ENCODE measurements around the gene GRM7.
A peak's percentile ranks its signal among the peaks of the same experiment; 100 is the strongest.

The GRM7 gene

DNA sequence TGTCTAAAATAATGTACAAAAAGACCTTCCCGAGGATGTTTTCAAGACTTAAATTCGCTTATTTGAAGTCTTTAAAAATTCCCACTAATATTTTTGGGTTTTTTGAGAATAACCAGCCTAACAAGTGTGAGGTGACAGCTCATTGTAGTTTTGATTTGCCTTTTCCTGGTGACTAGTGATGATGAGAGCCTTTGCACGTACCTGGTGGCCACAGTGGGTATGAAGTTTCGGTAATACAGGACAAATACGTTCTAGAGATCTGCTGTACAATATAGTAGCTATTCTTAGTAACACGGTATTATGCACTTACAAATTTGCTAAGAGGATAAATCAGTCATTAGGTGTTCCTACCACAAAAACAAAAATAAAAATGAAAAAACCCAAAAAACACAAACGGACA, 124.9 kb downstream of the GRM7 start:
- DNase-seq: no peak

DNA sequence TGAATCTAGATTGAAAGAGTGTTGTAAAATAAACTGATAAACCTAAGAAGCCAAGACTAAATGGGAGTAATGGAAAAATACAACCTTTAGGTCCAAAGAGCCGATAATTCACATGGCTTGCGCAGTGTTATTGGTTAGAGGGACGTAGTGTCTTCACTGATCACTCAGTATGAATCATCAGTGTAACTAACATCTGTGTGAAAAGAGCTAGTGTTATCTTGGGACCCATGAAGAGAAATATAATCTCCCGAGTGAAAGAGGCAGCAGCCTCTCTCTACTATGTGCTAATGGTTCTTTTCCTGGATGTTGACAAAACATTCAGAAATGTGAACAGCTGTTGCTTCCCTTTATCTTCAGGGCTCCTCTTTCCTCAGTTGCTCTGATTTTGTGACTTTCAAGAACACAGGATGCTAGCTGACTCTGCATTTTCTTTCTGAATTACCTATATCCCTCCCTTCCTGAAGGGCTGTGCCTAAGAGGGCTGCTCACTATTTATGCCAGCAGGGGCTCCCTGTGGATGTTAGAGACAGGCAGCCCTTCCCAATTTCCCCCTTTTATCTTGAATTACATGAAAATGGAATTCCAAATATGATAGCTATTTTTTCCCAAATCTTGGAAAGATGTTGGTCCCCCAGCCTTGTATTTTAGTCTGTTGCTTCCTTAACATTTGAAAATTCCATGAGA, 128.8 kb downstream of the GRM7 start:
- no peak for DNase-seq

DNA sequence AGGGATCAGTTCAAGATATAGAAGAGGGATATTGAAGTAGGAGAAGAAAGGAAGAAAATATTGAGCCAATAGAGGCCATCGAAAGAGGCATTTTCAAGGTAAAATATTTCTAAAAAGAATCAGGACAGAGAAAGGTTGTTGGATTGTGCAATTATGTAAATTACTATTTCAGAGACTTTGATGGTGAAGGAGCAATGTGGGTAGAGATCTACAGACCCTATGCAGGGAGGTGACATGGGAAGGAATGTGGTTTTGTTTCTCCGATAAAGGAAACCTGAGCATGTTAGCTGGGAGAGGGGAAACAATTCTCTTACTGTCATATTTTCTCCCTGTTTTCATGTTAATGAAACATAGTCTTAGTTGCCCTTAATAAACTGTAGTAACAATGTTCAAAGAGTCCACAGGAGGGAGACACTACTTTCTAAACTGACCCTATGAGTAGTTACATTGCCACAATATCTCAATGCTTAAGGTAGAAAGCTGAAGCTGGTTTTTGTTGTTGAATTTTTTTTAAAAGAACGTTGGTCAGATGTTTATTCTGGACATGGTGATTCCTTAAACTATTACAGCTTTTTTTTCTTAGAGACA, 133.3 kb downstream of the GRM7 start:
- DNase-seq: no peak

DNA sequence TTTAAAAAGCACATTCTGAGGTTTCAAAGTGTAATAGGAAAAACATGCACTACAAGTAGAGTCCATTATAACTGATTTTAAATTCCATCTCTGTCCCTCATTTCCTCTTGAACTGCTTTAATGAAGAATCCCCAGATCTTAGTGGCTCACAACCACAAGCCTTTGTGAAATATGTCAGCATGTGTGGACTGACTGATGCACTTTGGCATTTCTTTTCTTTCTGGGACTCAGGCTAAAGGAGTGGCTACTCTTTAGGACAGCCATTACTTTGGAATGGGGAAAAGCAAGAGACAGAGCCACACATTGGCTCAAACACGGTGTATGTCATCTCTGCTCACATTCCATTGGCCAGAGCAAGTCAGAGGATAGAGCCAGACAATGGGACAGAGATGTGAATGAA, 139.6 kb downstream of the GRM7 start:
- no peak for DNase-seq

DNA sequence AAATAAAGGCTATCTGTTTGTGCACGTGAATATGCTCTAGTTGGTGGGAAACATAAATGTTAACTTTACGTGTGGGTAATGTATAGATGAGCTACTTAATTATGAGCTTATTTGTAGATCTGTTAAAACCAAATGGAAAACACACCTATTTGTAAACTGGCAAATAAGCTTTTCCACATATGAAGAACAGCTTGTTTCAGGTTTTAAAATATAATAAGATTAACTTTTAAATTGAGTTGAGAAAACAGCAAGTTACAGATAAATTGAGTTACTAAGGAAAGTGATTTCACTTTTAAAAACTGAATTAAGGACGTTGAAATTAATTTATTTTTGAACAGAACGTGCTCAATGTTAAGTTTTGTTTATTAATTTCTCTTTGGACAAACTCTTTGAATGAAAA, 140.5 kb downstream of the GRM7 start:
- no peak for DNase-seq

DNA sequence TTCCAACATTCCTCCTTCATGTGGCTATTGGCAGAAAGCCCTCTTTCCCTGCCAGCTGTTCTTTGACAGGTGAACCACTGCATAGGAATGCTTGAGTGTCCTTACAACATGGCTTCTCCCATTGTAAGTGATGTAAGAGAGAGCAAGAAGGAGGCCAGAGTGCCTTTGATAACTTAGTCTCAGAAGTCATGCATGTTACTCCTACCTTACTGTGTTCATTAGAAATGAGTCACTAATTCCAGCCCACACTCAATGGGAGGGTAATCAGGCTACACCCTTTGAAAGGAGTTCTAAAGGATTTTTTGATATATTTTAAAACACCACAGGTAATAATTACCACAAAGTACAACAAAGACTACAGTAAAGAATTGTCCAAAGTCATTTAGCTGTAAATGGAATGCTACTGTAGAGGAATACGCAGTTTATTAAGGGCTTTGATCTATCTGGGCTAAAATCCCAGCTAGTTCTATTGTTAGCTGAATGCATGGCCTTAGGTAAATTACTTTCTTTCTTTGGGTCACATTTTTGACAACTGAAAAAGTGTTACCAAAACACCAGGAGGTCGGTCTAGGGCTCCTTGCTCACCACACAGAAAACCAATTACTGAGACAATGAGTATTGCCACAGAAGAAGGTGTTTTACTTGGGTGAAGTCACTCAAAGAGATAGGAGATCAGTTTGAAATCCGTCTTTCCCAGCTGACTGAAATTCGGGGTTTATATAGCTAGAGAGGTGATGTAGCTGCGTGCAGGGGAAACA, 154.9 kb downstream of the GRM7 start:
- no peak for DNase-seq

DNA sequence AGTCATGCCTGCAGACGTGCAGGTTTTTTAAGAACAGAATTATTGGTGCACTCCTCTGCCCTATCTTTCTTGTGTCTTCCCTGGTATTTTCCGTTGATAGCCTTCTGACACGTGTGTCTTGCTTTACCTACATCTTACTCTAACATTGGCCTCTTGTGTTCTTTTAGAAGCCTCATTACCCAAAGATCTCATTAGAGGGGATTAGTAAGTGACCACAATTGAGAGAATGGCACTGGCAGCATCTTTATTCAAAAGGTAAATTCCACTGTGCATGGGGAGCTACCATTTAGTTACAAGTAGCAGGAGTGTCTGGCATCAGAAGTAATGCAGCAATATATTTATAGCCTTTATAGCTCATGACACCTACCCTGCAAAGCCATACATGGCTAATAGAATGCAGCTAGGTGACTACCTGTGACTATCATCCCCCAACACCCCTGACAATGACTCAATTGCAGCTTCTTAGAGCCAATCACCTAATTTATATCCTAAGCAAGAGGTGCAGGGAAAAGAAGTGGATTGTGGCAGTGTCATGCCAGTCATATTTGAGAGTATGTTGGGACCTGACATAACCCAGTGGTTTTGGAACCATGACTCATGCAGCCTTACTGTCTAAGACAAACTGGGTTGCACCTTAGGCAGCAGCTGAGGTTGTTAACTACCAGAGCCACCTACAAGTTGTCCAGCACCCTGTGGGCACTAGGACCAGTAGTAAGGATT, 164.8 kb downstream of the GRM7 start:
- DNase-seq: no peak

DNA sequence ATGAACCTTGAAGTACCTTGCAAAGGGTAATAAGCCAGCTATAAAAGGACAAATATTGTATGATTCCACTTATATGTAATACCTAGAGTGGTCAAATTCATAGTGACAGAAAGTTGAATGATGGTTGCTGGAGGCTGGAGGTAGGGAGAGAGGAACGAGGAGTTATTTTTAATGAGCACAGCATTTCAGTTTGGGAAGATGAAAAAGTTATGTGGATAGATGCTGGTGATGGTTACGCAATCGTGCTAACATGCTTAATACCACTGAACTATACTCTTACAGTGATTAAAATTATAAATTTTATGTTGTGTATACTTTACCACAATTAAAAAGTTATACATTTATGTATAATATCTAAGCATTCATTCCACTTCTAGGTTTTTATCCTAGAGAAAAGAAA, 168.6 kb downstream of the GRM7 start:
- no peak for DNase-seq

DNA sequence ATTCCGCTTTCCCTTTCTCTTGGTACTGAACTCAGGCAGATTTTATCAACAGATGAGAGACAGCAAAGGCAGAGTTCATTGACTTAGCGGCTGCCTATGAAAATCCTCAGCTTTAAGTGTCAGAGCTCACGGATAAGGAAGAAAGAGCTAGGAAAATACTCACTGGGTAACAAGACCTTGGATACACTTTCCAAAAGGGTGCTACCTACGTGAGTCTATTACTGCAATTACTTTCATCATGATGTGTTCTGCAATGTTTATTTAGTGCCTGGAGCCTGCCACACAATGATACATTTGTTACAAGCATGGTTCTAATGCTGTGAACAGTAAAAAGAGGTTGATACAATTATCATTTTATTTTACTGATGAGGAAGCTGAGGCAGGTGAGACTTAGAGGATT, 177.5 kb downstream of the GRM7 start:
- no peak for DNase-seq

DNA sequence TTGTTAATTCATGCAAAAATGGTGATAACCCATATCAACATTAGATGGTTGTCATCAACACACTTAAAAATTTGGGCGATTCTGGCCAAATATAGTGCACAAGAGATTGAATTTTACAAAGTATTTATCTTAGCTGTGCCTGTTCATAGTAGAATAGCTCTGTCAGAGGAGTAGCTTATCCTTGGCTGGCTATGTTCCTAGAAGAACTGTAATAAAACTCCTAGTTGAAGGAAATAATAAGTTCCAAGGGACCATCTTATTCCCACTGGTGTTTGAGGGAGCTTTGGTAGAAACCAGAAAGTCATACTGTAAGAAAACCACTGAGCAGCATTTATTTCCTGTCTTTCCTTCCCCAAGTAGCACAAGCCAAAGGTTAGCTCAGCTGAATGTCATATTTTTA, 201.8 kb downstream of the GRM7 start:
- DNase-seq: no peak

DNA sequence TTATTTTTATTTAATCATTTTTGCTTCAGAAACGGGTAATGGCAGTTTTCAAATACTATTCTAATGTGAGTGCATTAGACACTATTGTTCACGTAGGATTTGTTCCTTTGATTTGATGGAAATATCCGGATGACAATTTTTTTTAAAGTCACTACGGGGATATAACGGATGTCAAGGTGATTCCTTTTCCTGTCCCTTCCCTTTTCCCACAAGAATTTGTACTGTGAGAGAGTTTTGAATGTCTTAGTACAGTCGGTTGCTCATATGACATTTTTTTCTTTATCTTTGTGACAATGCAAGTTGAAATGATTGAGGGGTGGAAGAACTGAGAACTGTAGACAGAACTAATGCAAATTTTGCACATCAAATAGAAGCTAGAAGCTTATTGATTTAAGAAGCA, 209.5 kb downstream of the GRM7 start:
- DNase-seq: no peak

DNA sequence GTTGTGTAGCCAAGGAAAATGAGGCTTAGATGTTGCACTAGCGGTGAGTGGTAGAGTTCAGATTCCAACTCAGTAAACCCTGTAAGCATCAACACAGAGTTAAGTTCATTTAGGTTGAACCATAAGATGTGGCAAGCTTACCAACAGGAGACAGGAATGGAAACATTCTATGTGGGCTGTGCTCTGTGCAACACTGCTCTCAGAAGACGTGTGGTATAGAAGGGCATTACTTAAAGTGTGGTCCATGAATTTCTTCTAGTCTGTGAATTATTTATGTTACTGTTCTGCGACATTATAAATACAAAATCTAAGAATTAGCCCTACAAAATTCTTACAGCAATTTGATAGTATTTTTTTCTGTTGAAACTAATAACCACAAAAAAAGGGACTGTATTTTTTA, 213.3 kb downstream of the GRM7 start:
- no peak for DNase-seq

DNA sequence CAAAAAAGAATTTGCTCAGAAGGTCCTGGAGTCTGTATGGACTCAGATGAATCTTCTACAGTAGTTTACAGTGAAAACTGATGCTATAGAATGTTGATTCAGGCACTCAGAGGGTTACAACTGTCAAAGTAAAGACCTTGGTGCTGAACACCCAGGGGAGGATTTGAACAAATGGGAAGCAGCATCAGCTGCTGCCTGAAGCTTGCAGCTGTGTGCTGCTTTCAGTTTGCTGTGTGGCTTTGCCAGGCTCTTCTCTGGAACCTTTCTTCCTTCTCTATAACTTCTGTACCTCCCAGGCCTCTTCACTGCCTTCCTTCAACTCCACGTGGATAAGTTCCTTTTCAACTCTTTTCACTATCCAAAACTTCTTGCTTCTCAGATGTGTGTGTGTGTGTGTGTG, 214.2 kb downstream of the GRM7 start:
- no peak for DNase-seq

DNA sequence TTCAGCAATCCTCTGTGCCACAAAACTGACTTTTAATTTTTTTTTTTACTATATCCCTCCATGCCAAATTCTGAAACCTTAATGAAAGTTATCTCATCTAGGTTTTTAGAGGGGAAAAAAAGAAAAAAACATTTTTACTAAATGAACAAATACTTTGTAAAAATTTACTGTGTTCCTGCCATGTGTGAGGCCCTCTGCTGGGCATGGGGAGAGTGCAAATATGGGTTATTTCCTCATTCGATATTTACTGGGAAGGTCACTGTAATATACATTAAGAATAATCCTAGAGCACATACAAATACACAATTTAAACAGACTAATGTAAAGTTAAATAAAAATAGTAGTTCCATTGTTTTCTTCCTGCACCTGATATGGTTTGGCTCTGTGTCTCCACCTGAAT, 215.0 kb downstream of the GRM7 start:
- no peak for DNase-seq

DNA sequence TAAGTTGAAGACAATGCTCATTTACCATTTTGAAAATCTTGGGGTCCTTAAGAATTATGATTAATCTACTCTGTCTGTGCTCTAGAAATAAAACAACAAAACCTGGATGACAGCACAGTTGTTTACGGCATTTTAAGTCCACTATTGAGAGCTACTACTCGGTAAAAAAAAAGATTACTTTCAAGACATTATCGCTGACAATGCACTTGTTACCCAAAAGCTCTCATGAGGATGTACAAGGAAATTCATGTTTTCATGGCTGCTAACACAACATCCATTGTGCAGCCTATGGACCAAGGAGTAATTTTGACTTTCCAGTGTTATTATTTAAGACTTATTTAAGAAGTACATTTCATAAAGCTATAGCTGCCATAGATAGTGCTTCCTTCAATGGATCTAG, 221.3 kb downstream of the GRM7 start:
- DNase-seq: no peak

DNA sequence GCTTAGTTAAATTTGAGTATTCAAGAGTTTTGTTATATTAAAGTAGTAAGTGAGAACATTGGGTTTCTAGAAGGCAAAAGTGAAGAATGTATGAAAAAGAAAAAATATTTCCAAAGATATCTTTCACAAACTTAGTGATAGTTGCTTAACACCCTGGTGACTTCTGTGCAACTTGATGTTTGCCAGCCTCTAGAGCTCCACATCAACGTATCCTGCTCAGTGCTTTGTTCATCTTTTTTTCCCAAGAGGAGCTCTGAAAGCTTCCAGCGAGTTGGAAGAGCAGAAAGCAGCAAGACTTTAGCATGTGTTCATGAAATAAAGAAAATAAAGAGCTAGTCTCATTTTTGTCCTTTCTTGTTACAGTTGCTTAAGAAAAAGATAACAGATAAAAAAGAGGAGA, 225.5 kb downstream of the GRM7 start:
- DNase-seq: no peak

DNA sequence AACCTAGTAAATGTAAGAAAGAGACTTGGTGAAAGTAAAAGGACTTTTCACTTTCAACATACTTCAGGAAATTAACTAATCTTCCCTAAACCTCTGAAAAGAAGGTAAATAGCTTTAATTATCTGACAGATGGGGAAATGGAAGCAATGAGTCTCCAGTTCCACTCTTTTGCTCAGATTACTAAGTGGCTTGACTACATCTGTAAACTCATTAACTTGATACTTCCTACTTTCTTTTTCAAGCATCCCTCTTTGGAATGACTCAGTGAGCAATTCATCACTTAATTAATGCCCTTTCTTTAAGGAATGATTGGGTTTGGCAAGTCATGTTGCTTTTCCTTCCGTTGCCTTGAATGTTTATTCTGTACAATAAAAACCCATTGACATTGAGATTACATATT, 234.2 kb downstream of the GRM7 start:
- DNase-seq: no peak

DNA sequence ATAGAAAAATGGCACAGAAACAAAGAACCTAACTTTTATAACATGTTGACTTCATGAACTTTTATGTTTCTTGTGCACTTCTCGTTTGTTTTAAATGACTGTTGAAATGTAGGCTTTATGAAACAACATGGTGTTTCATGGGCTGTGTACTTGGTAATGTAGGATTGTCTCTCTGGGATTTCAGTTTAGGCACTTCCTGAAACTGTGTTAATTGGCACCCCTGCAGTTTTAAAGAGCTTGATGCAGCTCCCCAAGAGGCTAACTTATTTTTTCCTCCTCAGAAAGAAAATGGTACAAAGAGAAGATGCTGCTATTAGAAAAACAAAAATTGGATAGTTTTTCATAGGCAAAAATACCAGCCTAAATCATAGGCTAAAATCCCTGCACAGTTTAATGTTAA, 239.2 kb downstream of the GRM7 start:
- no peak for DNase-seq

DNA sequence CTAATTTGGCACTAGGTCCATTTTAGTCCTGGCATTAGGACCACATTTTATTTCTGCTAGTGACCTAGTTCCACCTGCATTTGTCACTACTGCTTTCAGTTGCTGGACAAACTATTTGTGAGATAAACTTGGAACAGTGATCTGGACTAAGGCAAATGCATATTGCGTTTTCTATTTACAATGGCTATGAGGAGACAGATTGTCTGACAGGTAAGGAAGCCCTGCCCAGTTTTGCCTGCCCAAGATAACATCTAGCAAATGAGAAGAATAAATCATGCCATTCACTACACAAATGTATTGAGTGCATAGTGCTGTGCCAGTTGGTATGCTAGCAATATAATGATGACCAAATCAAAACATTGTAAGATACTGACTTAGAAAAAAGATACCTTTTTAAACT, 245.7 kb downstream of the GRM7 start:
- no peak for DNase-seq

DNA sequence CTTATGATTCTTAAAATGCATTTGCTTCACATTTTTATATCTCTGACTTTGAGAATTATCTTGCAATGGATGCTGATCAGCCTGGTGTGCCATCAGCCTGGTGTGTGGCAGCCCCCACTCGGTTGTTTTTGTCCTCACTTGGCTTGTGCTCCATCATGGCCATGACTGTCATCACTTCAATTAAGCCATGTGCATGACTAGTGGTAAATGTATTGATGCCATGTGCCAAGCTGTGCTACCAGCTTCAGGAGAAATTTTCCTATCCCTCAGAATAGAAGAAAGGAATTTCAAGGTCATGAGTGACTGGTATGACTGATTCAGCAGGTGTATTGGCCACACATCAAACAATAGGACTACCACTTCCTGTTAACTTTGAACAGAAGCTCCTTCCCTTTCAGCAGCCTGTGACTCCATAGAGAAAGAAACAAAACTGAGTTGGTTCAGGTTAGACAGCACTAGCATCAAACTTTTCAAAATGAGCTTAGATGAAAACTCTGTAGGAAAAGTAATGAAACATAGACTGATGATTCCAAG, 251.7 kb downstream of the GRM7 start:
- no peak for DNase-seq

DNA sequence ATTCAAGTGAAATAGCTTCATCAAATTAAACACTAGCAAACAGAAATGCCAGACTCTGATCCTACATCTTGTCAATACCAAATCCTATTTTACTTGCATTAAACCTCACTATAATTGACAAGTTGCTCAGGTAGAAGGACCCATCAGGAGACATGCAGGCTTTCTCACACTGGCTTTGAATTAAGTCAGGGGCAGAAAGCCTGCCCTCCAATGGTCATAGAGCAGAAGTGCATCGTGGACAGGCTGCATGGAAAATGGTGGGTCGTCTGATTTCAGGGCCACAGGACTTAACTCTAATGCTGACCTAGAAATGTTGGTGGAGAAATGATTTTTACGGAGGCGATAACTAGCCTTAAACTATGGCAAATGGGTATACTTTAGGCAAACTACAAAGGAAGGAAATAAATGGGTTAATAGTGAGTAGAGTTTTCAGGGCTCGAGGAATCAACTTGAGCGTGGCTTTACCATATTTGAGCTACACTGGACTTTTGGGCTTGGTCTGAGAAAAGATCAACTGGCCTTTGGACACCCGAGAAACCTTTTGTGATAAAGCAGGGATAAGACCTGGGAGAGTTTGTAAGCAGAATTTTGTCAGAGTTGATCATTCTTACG, 283.9 kb downstream of the GRM7 start:
- peak; percentile 0 for DNase-seq

DNA sequence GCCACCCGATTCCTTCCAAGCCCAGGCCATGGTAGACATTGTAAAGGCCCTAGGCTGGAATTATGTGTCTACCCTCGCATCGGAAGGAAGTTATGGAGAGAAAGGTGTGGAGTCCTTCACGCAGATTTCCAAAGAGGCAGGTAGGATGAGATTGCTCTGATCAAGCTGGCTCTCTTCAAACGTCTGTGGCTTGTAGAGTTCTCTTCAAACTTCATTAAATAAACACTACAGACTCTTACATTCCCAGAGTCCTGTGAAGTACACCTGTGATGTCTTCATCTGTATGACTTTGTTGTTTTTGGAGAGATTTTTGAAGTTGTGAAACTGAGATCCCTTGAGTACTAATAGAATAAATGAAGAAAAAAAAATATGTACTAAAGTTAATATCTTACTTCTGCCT, 285.6 kb downstream of the GRM7 start:
- DNase-seq: no peak

DNA sequence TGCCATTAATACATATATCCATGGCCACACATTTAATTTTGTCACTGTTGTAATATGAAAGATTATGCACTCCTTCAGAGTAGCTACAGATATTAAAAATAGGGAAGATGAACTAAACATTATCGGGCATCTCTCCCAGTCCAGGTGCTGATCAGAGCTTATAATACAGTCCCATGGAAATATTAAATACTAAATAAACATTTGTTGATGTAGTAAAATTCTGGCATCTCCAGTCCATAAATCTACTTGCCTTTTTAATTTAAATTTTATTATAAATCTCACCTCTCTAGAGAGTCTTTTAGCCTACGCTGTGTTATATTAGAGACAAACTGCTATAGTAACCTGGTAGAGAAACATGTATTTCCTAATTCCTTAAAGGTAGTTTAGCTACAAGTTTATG, 297.6 kb downstream of the GRM7 start:
- DNase-seq: no peak
